GM12878 (cell line): Measurements from ENCODE around the gene OTUD5. TPM values are rescaled to one million over a fixed set of nuclear protein-coding genes. Genes with fewer than 3 reads are reported as not detected.

Source experiments
- ATAC-seq: fragments of 200-7000 bp; cut with Tn5 transposase; 3 replicates; pipeline ENCODE4 v1.9.1; 2020; ENCODE audit warnings: mild to moderate bottlenecking, moderate library complexity
- BruUV-seq: library from RNA; stranded (reverse); fragments of 400-500 nt; replicated peaks from 2 replicates; lab custom pipeline; 2021; lab: Mats Ljungman, UMichigan
- CTCF ChIA-PET: fragments of 300-600 bp; sonication (Branson Sonifier 250); formaldehyde crosslinking; extraction: SDS; loops from one replicate; lab custom pipeline; 2021; ENCODE audit warnings: inconsistent platforms; lab: Yijun Ruan, JAX
- POLR2A ChIA-PET: fragments of 350-600 bp; formaldehyde crosslinking; extraction: SDS; loops from one replicate; lab custom pipeline; 2021; ENCODE audit warnings: inconsistent platforms; lab: Charles Lee
- RAD21 ChIA-PET: fragments of 300-600 bp; sonication (Branson Sonifier 250); formaldehyde crosslinking; loops from one replicate; lab custom pipeline; 2023; ENCODE audit warnings: antibody characterized with exemption; ENCODE audit not compliant: unreplicated experiment; lab: Charles Lee
- SMC1A ChIA-PET: fragments of 300-600 bp; sonication (Branson Sonifier 250); formaldehyde crosslinking; loops from one replicate; lab custom pipeline; 2023; ENCODE audit not compliant: unreplicated experiment, uncharacterized antibody; lab: Charles Lee
- DNase-seq: peaks from one replicate; pipeline ENCODE4 v3.0.0-alpha.2; 2011; ENCODE audit warnings: low read depth, low spot score
- FAIRE-seq: peaks from 3 replicates; lab custom pipeline; 2011; peaks lifted over from hg19 to GRCh38; lab: Jason Lieb, UNC
- H2AFZ ChIP-seq: 2 replicates; pipeline ENCODE4 v1.6.0; 2011; ENCODE audit warnings: low read depth, low read length, control low read depth; ENCODE audit not compliant: control insufficient read depth
- H3K27ac ChIP-seq: 2 replicates; pipeline ENCODE4 v1.5.1; 2011; ENCODE audit warnings: control low read depth; ENCODE audit not compliant: control insufficient read depth, insufficient read depth
- H3K27me3 ChIP-seq, 2 experiments: replicated peaks in 1 of 2; 2 replicates each; pipeline versions ENCODE4 v1.6.0 to v1.6.1; 2011; ENCODE audit warnings: low read length in 1 of 2; ENCODE audit not compliant: control insufficient read depth in 2 of 2, insufficient read depth in 2 of 2
- H3K36me3 ChIP-seq, 2 experiments: 2 replicates each; pipeline ENCODE4 v1.5.1; 2011; ENCODE audit warnings: low read length in 1 of 2; ENCODE audit not compliant: control insufficient read depth in 2 of 2, insufficient read depth in 2 of 2
- H3K4me1 ChIP-seq: 2 replicates; pipeline ENCODE4 v1.6.1; 2011; ENCODE audit warnings: mild to moderate bottlenecking, low read length, moderate library complexity, mixed read lengths; ENCODE audit not compliant: control insufficient read depth, insufficient read depth
- H3K4me2 ChIP-seq: 2 replicates; pipeline ENCODE4 v1.6.0; 2011; ENCODE audit warnings: control low read depth; ENCODE audit not compliant: control insufficient read depth, insufficient read depth
- H3K4me3 ChIP-seq: fragments of 200-600 bp; sonication (generic); 2 replicates; pipeline ENCODE4 v1.5.1; 2016
- H3K79me2 ChIP-seq: 2 replicates; pipeline ENCODE4 v1.6.0; 2011; ENCODE audit warnings: low read length; ENCODE audit not compliant: control insufficient read depth, insufficient read depth
- H3K9ac ChIP-seq: 2 replicates; pipeline ENCODE4 v1.8.0; 2011; ENCODE audit warnings: low read length, control low read depth, mixed read lengths; ENCODE audit not compliant: control insufficient read depth, insufficient read depth
- H3K9me3 ChIP-seq: replicated peaks from 3 replicates; pipeline ENCODE4 v1.5.1; 2011; ENCODE audit warnings: mild to moderate bottlenecking, low read length; ENCODE audit not compliant: control insufficient read depth, insufficient read depth
- H4K20me1 ChIP-seq: 2 replicates; pipeline ENCODE4 v1.6.0; 2011; ENCODE audit not compliant: control insufficient read depth, insufficient read depth
- ATF3 ChIP-seq: IDR thresholded peaks from 2 replicates; pipeline ENCODE4 v1.6.1; 2011; ENCODE audit warnings: low read depth, mild to moderate bottlenecking, low read length, moderate library complexity, borderline replicate concordance; ENCODE audit errors: extremely low read depth
- E2F8 ChIP-seq: fragments of 450-650 bp; IDR thresholded peaks from 2 replicates; pipeline ENCODE4 v1.6.1; 2018; ENCODE audit warnings: mild to moderate bottlenecking, low read depth, moderate library complexity; ENCODE audit not compliant: partially characterized antibody
- E4F1 ChIP-seq: fragments of 450-650 bp; IDR thresholded peaks from 2 replicates; pipeline ENCODE4 v1.6.1; 2018; ENCODE audit warnings: borderline replicate concordance, mild to moderate bottlenecking; ENCODE audit not compliant: partially characterized antibody
- GABPA ChIP-seq: IDR thresholded peaks from 2 replicates; pipeline ENCODE4 v1.6.1; 2014; ENCODE audit warnings: antibody characterized with exemption, low read depth, mild to moderate bottlenecking, inconsistent platforms
- HCFC1 ChIP-seq: fragments of 150-350 bp; IDR thresholded peaks from 2 replicates; pipeline ENCODE4 v1.6.1; 2014; ENCODE audit warnings: low read length
- HDGF ChIP-seq: fragments of 450-650 bp; IDR thresholded peaks from 2 replicates; pipeline ENCODE4 v1.6.1; 2016; ENCODE audit warnings: antibody characterized with exemption
- MTA3 ChIP-seq: IDR thresholded peaks from 2 replicates; pipeline ENCODE4 v1.6.1; 2012; ENCODE audit warnings: low read length, inconsistent platforms, borderline replicate concordance
- RELA ChIP-seq: fragments of 450-650 bp; IDR thresholded peaks from 2 replicates; pipeline ENCODE4 v1.8.0; 2014; ENCODE audit warnings: borderline replicate concordance; ENCODE audit not compliant: partially characterized antibody
- USF1 ChIP-seq: IDR thresholded peaks from 2 replicates; pipeline ENCODE4 v1.6.1; 2011; ENCODE audit warnings: borderline replicate concordance, low read depth, mild to moderate bottlenecking, moderate library complexity, mixed read lengths, low read length; ENCODE audit not compliant: insufficient read depth; ENCODE audit errors: extremely low read length
- ZBED1 ChIP-seq: IDR thresholded peaks from 2 replicates; pipeline ENCODE4 v1.6.1; 2016; ENCODE audit warnings: borderline replicate concordance
- ZNF217 ChIP-seq: fragments of 450-650 bp; IDR thresholded peaks from 2 replicates; pipeline ENCODE4 v1.6.1; 2017; ENCODE audit warnings: antibody characterized with exemption, mild to moderate bottlenecking
- ZSCAN29 ChIP-seq: fragments of 450-650 bp; IDR thresholded peaks from 2 replicates; pipeline ENCODE4 v1.6.1; 2017; ENCODE audit warnings: mild to moderate bottlenecking, moderate library complexity
- WGBS: methylation state at CpG from one replicate; pipeline ENCODE4 v1.1.6; 2016; ENCODE audit warnings: low lambda C conversion rate; ENCODE audit not compliant: insufficient replicate concordance, insufficient coverage; ENCODE audit errors: missing lambda C conversion rate; 5-methylcytosine and 5-hydroxymethylcytosine counted together
- in situ Hi-C: fragments of 300-500 bp; cut with MboI; formaldehyde crosslinking; loops from 9 replicates; pipeline ENCODE4 v1.14.3; 2018; ENCODE audit warnings: mixed read lengths
- intact Hi-C: fragments of 100-400 bp; cut with micrococcal nuclease; formaldehyde crosslinking; loops from one replicate; pipeline ENCODE4 v1.14.2; 2022; ENCODE audit not compliant: unreplicated experiment
- polyA plus RNA-seq, 11 experiments: library from polyadenylated mRNA; depleted of rRNA in 4 of 11; unstranded in 6 of 11; stranded (reverse) in 5 of 11; fragments of >200 nt; fragmentation: Nextera tagmentation in 4 of 11; fragmentation: Illumina TruSeq in 1 of 11; extraction: Ambion mirVana in 4 of 11; extraction: Trizol in 1 of 11; gene quantifications; 1 replicate in 1 of 11; 2 replicates in 10 of 11; pipeline versions ENCODE4 v1.2.1 to v1.2.3, GENCODE V29; 2011 to 2016; ENCODE audit warnings: inconsistent platforms in 2 of 11, missing spikeins in 2 of 11, low read depth in 1 of 11
- total RNA-seq, 4 experiments: library from RNA; depleted of rRNA in 3 of 4; stranded (reverse); fragments of >200 nt in 3 of 4; fragmentation: Illumina TruSeq in 1 of 4; extraction: Trizol in 1 of 4; gene quantifications; 2 replicates each; pipeline versions ENCODE4 v1.2.1 to v1.2.3, GENCODE V29; 2013 to 2021

The OTUD5 gene
- total and polyA plus RNA-seq, 10 of the 15 experiments (the other 5 are each of a cell fraction or from before 2014, with no cell fraction given), result 2.0 to 50.3 (median 22.7) TPM

GRCh38 chrX:49000636-49001035 lies 43.2 kb upstream of the OTUD5 start:
- Histone ChIP-seq H3K4me1 (no peaks in the 10 kb centered on the region; the same call in none of the 2 replicates), H3K4me3 (peak overlapping the region; percentile 62; the same call in 1 of the 2 replicates), H3K79me2 (peaks cover 15% of the 10 kb centered on the region), H3K27ac (no peak overlapping the region), H4K20me1 (no peaks in the 10 kb centered on the region; the same call in 1 of the 2 replicates), H3K9ac (no peak overlapping the region), H2AFZ (no peak overlapping the region), H3K9me3 (no peaks in the 10 kb centered on the region), H3K4me2 (peak overlapping the region; percentile 49), H3K36me3 (peaks cover 0 to 8% of the 10 kb centered on the region in 2 experiments; a peak in 3 of 4 replicates), H3K27me3 (no peaks in the 10 kb centered on the region)
- DNase-seq (no peak), ATAC-seq (no peak), FAIRE-seq (no peak)
- RAD21 ChIA-PET, result no interaction called here
- no peak for TF ChIP-seq RELA
- TF ChIP-seq HCFC1, result no peak
- no peak for TF ChIP-seq ZSCAN29
- TF ChIP-seq ATF3, result no peak
- TF ChIP-seq ZBED1, result no peak
- no peak for TF ChIP-seq USF1
- no peak for TF ChIP-seq ZNF217
- no peak for TF ChIP-seq MTA3
- no peak for TF ChIP-seq GABPA
- TF ChIP-seq HDGF, result no peak
- TF ChIP-seq E2F8, result no peak
- TF ChIP-seq E4F1, result no peak
- CTCF ChIA-PET, result no interaction called here
- POLR2A ChIA-PET, result interaction anchor here (0.6 kb wide), 1 partner anchor 26 kb away, joined by 3 read pairs; no protein-coding TSS in a partner anchor
- no TSS peak for BruUV-seq
- WGBS, result 42% methylated on average over 4 of the region's 4 CpGs
- intact Hi-C loops, result loop anchor here (5.0 kb wide), 1 partner anchor 42 kb away; the partner anchor contains the start of gene TFE3
- SMC1A ChIA-PET, result no interaction called here
- in situ Hi-C loops, result no loop called here
